NK-92 (cell line): ENCODE measurements around the gene SPATA46.

ENCODE experiments used
- DNase-seq: peaks from one replicate; lab custom pipeline; 2025; ENCODE audit not compliant: unreplicated experiment; lab: John Stamatoyannopoulos, UW

The SPATA46 gene

GRCh38 chr1:162375463-162375862 lies 1.2 kb downstream of the SPATA46 start:
- no peak for DNase-seq

- no peak for DNase-seq
These were observed 2.2 kb downstream of the SPATA46 start for GRCh38 chr1:162374406-162374805.

- DNase-seq, result no peak
These were observed 3.0 kb downstream of the SPATA46 start for GRCh38 chr1:162373541-162374260.

GRCh38 chr1:162373072-162373427 lies 3.6 kb downstream of the SPATA46 start:
- no peak for DNase-seq

GRCh38 chr1:162372159-162373071 lies 4.2 kb downstream of the SPATA46 start:
- no peak for DNase-seq

- DNase-seq, result no peak
These were observed 5.0 kb downstream of the SPATA46 start for GRCh38 chr1:162371611-162372010.

GRCh38 chr1:162370721-162371120 lies 5.9 kb downstream of the SPATA46 start:
- DNase-seq, result no peak

- no peak for DNase-seq
These were observed 6.5 kb downstream of the SPATA46 start for GRCh38 chr1:162370161-162370560.

GRCh38 chr1:162369571-162369970 lies 7.1 kb downstream of the SPATA46 start:
- no peak for DNase-seq

GRCh38 chr1:162368451-162368850 lies 8.2 kb downstream of the SPATA46 start:
- no peak for DNase-seq

GRCh38 chr1:162367772-162368171 lies 8.9 kb downstream of the SPATA46 start:
- no peak for DNase-seq

GRCh38 chr1:162367073-162367472 lies 9.6 kb downstream of the SPATA46 start:
- DNase-seq, result no peak

- no peak for DNase-seq
These were observed 10.0 kb downstream of the SPATA46 start for GRCh38 chr1:162366671-162367070.

- DNase-seq, result no peak
These were observed 10.5 kb downstream of the SPATA46 start for GRCh38 chr1:162366149-162366548.

- DNase-seq, result no peak
These were observed 11.2 kb downstream of the SPATA46 start for GRCh38 chr1:162365284-162366020.

- no peak for DNase-seq
These were observed 12.2 kb downstream of the SPATA46 start for GRCh38 chr1:162364498-162364897.

- no peak for DNase-seq
These were observed 12.8 kb downstream of the SPATA46 start for GRCh38 chr1:162363823-162364222.

- no peak for DNase-seq
These were observed 15.3 kb downstream of the SPATA46 start for GRCh38 chr1:162361349-162361748.

- no peak for DNase-seq
These were observed 15.8 kb downstream of the SPATA46 start for GRCh38 chr1:162360874-162361260.

GRCh38 chr1:162360237-162360873 lies 16.3 kb downstream of the SPATA46 start:
- no peak for DNase-seq
